KMS-11 (cell line): ENCODE measurements around the gene SLC6A9.

Experiments used
- H2AFZ ChIP-seq: fragments of 200-600 bp; sonication (generic); 2 replicates; pipeline ENCODE4 v1.6.1; 2016; ENCODE audit warnings: antibody characterized with exemption, mixed run types, low read depth
- H3K27ac ChIP-seq: fragments of 200-600 bp; sonication (generic); 2 replicates; pipeline ENCODE4 v1.6.1; 2016; ENCODE audit warnings: mild to moderate bottlenecking, mixed run types
- H3K27me3 ChIP-seq: fragments of 200-600 bp; sonication (generic); 2 replicates; pipeline ENCODE4 v1.6.1; 2017; ENCODE audit warnings: mild to moderate bottlenecking, low read depth, mixed run types, moderate library complexity; ENCODE audit not compliant: insufficient read depth
- H3K36me3 ChIP-seq: fragments of 200-600 bp; sonication (generic); 2 replicates; pipeline ENCODE4 v1.6.1; 2017; ENCODE audit warnings: mild to moderate bottlenecking, mixed run types; ENCODE audit not compliant: insufficient read depth
- H3K4me1 ChIP-seq: fragments of 200-600 bp; sonication (generic); 2 replicates; pipeline ENCODE4 v1.6.1; 2016; ENCODE audit warnings: mild to moderate bottlenecking, low read depth, mixed run types; ENCODE audit not compliant: poor library complexity, severe bottlenecking
- H3K4me2 ChIP-seq: fragments of 200-600 bp; sonication (generic); 2 replicates; pipeline ENCODE4 v1.7.0; 2016; ENCODE audit warnings: mild to moderate bottlenecking, mixed run types
- H3K4me3 ChIP-seq: fragments of 200-600 bp; sonication (generic); IDR thresholded peaks from 2 replicates; pipeline ENCODE4 v1.6.1; 2017; ENCODE audit warnings: low read depth, low read length, mixed read lengths; ENCODE audit not compliant: insufficient read depth
- H3K79me2 ChIP-seq: fragments of 200-600 bp; sonication (generic); 2 replicates; pipeline ENCODE4 v1.6.1; 2016; ENCODE audit warnings: low read depth, mixed run types; ENCODE audit not compliant: insufficient read depth
- H3K9ac ChIP-seq: fragments of 200-600 bp; sonication (generic); 2 replicates; pipeline ENCODE4 v1.6.1; 2016; ENCODE audit warnings: mild to moderate bottlenecking, mixed run types
- H4K20me1 ChIP-seq: fragments of 200-600 bp; sonication (generic); 2 replicates; pipeline ENCODE4 v1.6.1; 2016; ENCODE audit warnings: mild to moderate bottlenecking, mixed run types; ENCODE audit not compliant: insufficient read depth
- CTCF ChIP-seq: fragments of 200-600 bp; sonication (generic); conservative IDR thresholded peaks from 2 replicates; pipeline ENCODE4 v1.6.1; 2017; ENCODE audit warnings: low read depth, mild to moderate bottlenecking, antibody characterized with exemption, low read length, moderate library complexity, mixed read lengths

The SLC6A9 gene

GRCh38 chr1:43947061-43947873 lies 84.0 kb downstream of the SLC6A9 start:
- Histone ChIP-seq H2AFZ (peak overlapping the region; percentile 85), H3K4me2 (peak overlapping the region; percentile 98), H3K4me3 (peak overlapping the region; percentile 75), H3K36me3 (no peaks in the 10 kb centered on the region), H3K4me1 (peaks cover 22% of the 10 kb centered on the region), H3K9ac (peak overlapping the region; percentile 99), H3K27me3 (no peaks in the 10 kb centered on the region), H3K27ac (peak overlapping the region; percentile 96), H4K20me1 (no peaks in the 10 kb centered on the region), H3K79me2 (peaks cover 12% of the 10 kb centered on the region)
- no peak for TF ChIP-seq CTCF
